Activated CD8-positive, alpha-beta memory T cell treated with anti-CD3 and anti-CD28 coated beads, Interleukin-2, amount 10 ng/mL, durations not matched to agents 7 days and 5 days (primary cell): ENCODE results near the gene FAM174C. TPM values are rescaled to one million over a fixed set of nuclear protein-coding genes. Genes with fewer than 3 reads are reported as not detected.

Experiments
- ATAC-seq: fragments of 150-1000 bp; cut with Tn5 transposase; one replicate; pipeline ENCODE4 v1.10.0; 2021; ENCODE audit warnings: moderate library complexity
- CTCF ChIA-PET: fragments of 350-600 bp; sonication (Branson Sonifier 250); formaldehyde crosslinking; loops from one replicate; lab custom pipeline; 2021; ENCODE audit warnings: antibody characterized with exemption; lab: Charles Lee
- DNase-seq: peaks from one replicate; pipeline ENCODE4 v3.0.0-alpha.2; 2020
- H3K27ac Mint-ChIP-seq: one replicate; pipeline ENCODE4 v1.8.0; 2021; ENCODE audit warnings: mild to moderate bottlenecking, mixed read lengths
- H3K27me3 Mint-ChIP-seq: one replicate; pipeline ENCODE4 v1.8.0; 2021; ENCODE audit warnings: mixed read lengths
- H3K36me3 Mint-ChIP-seq: one replicate; pipeline ENCODE4 v1.8.0; 2021; ENCODE audit warnings: mild to moderate bottlenecking, mixed read lengths
- H3K4me1 Mint-ChIP-seq: one replicate; pipeline ENCODE4 v1.8.0; 2021; ENCODE audit warnings: mixed read lengths
- H3K4me3 Mint-ChIP-seq: one replicate; pipeline ENCODE4 v1.8.0; 2021; ENCODE audit warnings: mild to moderate bottlenecking, moderate library complexity, mixed read lengths
- H3K9me3 Mint-ChIP-seq: one replicate; pipeline ENCODE4 v1.8.0; 2022; ENCODE audit warnings: low read depth, mixed read lengths
- total RNA-seq, 2 experiments: library from RNA; stranded (reverse); gene quantifications; one replicate each; pipeline ENCODE4 v1.2.3, GENCODE V29; 2021

FAM174C gene
- total RNA-seq, 2 experiments from 2014 or later: 54.7 to 60.3 TPM

DNA sequence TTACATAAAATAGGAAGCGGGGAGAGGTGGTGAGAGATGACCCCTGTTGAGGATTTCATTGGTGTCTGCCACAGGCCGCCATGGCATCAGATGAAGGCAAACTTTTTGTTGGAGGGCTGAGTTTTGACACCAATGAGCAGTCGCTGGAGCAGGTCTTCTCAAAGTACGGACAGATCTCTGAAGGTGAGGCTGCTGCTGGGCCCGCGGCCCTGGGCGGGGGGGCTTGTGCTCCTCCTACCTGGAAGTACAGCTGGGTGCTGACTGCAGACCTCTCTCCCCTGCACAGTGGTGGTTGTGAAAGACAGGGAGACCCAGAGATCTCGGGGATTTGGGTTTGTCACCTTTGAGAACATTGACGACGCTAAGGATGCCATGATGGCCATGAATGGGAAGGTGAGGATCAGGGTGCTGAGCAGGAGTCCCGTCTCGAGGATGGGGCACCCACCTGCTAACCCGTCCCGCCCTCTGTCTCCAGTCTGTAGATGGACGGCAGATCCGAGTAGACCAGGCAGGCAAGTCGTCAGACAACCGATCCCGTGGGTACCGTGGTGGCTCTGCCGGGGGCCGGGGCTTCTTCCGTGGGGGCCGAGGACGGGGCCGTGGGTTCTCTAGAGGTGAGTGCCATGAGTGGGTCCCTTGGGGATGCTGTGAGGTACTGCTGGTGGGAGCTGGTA, 4.3 kb upstream of the FAM174C start:
- CTCF ChIA-PET: interaction anchor here (0.9 to 4.3 kb wide), 2 partner anchors 9 to 27 kb away, joined by 3 to 32 read pairs; no protein-coding TSS in a partner anchor
- Mint-ChIP-seq H3K4me1 (peaks cover 65% of the 10 kb centered on the region), H3K9me3 (no peaks in the 10 kb centered on the region), H3K4me3 (peak overlapping the region; percentile 86), H3K27ac (peak overlapping the region; percentile 89), H3K36me3 (peaks cover 45% of the 10 kb centered on the region), H3K27me3 (peaks cover 2% of the 10 kb centered on the region)
- DNase-seq (no peak), ATAC-seq (no peak)

DNA sequence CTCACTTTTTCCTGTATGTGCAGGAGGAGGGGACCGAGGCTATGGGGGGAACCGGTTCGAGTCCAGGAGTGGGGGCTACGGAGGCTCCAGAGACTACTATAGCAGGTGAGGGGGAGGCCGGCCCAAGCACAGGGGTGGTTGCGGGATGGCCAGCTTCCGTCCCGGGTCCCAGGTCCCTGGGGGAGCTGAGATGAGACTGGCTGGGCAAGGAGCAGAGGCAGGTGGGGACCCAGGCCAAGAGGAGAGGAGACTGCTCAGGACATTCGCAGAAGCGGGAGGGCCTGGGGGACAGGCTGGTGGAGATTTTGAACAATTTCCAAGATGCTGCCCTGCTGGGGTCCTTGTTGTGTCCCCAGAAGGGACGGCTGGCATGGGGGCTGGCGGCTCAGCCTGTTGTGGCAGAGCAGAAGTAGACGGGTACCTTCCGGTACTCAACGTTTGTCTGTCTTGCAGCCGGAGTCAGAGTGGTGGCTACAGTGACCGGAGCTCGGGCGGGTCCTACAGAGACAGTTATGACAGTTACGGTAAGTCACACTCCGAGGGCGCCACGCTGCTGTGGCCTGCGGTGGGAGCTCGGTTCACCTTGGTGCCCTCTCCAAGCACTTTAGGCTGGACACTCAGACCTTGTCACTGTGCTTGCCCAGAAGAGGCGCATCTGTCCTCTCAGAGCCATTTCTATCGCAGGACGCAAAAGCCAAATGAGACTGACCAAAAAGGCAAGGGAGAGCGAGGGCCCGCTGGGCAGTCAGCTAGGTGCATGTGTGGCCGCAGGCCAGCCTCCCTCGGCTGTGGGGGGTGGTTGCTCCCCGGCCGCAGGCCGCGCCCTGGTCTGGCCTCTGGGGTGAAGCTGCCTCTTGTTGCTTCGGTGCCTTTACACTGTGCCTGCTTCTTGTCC, 3.6 kb upstream of the FAM174C start:
- Mint-ChIP-seq H3K27ac (peak overlapping the region; percentile 89), H3K36me3 (peaks cover 46% of the 10 kb centered on the region), H3K4me3 (peak overlapping the region; percentile 86), H3K27me3 (peaks cover 2% of the 10 kb centered on the region), H3K4me1 (peaks cover 67% of the 10 kb centered on the region), H3K9me3 (no peaks in the 10 kb centered on the region)
- ATAC-seq: no peak
- CTCF ChIA-PET: interaction anchor here (0.9 to 4.3 kb wide), 3 partner anchors 8 to 28 kb away, joined by 3 to 32 read pairs (median 3); no protein-coding TSS in a partner anchor
- no peak for DNase-seq

DNA sequence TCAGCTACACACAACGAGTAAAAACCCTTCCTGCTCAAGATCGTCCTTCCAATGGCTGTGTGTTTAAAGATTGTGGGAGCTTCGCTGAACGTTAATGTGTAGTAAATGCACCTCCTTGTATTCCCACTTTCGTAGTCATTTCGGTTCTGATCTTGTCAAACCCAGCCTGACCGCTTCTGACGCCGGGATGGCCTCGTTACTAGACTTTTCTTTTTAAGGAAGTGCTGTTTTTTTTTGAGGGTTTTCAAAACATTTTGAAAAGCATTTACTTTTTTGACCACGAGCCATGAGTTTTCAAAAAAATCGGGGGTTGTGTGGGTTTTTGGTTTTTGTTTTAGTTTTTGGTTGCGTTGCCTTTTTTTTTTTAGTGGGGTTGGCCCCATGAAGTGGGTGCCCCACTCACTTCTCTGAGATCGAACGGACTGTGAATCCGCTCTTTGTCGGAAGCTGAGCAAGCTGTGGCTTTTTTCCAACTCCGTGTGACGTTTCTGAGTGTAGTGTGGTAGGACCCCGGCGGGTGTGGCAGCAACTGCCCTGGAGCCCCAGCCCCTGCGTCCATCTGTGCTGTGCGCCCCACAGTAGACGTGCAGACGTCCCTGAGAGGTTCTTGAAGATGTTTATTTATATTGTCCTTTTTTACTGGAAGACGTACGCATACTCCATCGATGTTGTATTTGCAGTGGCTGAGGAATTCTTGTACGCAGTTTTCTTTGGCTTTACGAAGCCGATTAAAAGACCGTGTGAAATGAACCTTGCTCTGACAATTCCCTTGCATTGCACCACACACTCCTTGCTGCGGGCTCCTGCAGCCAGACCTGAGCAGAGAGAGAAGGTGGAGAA, 2.7 kb upstream of the FAM174C start:
- ATAC-seq: no peak
- Mint-ChIP-seq H3K4me3 (peak overlapping the region; percentile 50), H3K4me1 (peaks cover 64% of the 10 kb centered on the region), H3K9me3 (no peaks in the 10 kb centered on the region), H3K36me3 (peaks cover 46% of the 10 kb centered on the region), H3K27ac (peak overlapping the region; percentile 75), H3K27me3 (no peaks in the 10 kb centered on the region)
- CTCF ChIA-PET: interaction anchor here (1.0 to 4.3 kb wide), 3 partner anchors 13 to 29 kb away, joined by 3 to 32 read pairs (median 4); no protein-coding TSS in a partner anchor
- no peak for DNase-seq

DNA sequence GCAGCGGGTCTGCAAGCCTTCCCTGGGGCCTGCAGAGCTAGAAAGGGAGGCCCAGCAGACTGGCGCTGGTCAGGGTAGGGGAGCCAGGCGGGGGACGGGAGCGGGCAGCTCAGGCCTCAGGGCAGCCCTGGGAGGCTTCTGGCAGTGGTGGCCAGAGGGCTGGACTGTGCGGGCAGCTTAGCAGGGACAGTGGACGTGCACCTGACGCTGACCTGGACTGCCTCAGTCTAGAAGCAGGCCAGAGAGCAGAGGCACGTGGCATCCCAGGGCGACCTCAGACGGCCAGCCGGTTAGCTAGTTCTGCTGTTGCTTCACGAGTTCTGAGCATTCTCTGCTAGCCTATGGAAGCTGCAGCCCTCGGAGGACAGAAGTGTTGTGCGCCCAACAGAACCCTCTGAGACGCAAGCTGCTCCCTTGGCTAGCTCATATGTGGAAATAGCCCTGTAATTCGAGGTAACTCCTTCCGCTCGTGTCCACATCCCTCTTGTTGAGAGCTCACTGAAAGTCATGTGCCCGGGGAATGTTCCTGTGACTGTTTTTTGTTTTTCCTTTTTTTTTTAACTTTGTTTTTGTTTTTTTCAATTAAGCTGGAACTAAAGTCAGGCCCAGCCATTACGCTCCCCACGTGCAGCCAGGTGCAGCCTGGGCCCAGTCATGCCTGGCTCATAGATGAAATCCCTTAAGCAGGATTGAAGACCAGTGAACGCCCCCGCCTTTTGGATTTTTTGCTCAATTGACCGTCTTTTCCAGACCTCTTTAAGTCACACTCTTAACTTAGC, 1.9 kb upstream of the FAM174C start:
- Mint-ChIP-seq H3K36me3 (peaks cover 46% of the 10 kb centered on the region), H3K4me3 (peak overlapping the region; percentile 28), H3K27me3 (no peaks in the 10 kb centered on the region), H3K27ac (peak overlapping the region; percentile 75), H3K4me1 (peaks cover 61% of the 10 kb centered on the region), H3K9me3 (no peaks in the 10 kb centered on the region)
- DNase-seq (no peak), ATAC-seq (no peak)
- CTCF ChIA-PET: interaction anchor here (0.6 to 4.3 kb wide), 4 partner anchors 14 to 30 kb away, joined by 3 to 32 read pairs (median 4); no protein-coding TSS in a partner anchor

DNA sequence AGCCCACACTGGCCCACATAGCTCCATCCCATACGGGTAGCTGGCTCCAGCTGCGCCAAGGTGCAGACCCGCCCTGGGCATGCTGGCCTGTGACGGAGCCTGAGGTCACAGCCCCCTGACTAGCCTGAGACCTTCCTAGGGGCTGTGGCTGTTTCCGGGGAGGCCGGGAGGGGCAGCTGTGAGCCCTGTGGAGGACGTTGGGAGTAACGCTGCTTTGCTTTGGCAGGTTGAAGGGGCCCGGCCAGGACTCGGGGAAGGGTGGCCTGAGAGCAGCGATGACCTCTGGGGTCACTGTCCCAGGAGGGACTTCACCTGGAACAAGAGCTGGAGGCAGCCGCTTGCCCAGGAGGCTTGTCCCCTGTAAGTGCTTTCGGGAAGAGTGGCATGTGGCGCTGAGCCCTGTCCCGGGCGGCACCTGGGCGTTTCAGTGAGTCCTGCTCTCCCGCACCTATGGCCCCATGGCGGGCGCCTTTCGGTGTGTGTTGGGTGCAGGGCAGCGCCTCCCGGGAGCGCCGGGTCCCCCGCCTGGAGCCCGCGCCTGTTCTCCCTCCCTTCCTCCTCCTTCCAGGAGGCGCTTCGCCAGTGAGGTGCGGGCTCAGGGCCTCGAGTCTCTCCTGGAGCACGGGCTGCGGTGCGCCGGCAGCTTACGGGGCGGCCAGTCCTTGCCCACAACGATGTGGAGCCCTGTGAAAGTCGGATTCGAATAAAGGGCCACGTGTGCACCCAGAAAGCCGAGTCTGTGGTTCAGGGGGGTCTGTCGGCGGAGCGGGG, 1.1 kb upstream of the FAM174C start:
- Mint-ChIP-seq H3K4me3 (peak overlapping the region; percentile 55), H3K27ac (peak overlapping the region; percentile 64), H3K9me3 (no peaks in the 10 kb centered on the region), H3K4me1 (peaks cover 56% of the 10 kb centered on the region), H3K27me3 (no peaks in the 10 kb centered on the region), H3K36me3 (peaks cover 46% of the 10 kb centered on the region)
- DNase-seq: no peak
- no peak for ATAC-seq
- CTCF ChIA-PET: interaction anchor here (0.6 to 4.3 kb wide), 4 partner anchors 14 to 31 kb away, joined by 3 to 32 read pairs (median 4); no protein-coding TSS in a partner anchor

DNA sequence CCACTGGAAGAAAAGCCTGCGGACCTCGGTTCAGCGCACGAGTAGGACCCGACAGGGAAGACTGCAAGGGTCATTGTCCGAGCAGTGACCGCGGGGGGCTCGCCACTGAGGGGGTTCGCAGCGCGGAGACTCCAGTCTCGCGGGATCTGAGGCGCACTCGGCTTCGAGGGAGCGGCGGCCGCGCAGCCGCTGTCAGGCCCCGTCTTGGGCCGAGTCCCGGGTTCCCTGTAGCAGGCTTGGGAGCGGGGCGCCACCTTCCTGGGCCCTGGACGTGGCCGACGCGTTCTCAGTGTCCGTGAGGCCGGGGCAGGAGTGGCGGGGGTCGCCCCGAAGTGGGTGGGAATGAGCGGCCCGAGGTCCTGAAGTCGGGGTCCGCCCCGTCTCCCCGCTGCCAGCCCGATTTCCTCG, 474 bp upstream of the FAM174C start:
- peak overlapping the region; percentile 55 for H3K4me3 Mint-ChIP-seq
- H3K4me1 Mint-ChIP-seq: peaks cover 59% of the 10 kb centered on the region
- peaks cover 48% of the 10 kb centered on the region for H3K36me3 Mint-ChIP-seq
- no peaks in the 10 kb centered on the region for H3K27me3 Mint-ChIP-seq
- H3K27ac Mint-ChIP-seq: peak overlapping the region; percentile 64
- DNase-seq: no peak
- CTCF ChIA-PET: interaction anchor here (1.0 to 4.3 kb wide), 7 partner anchors 9 to 34 kb away, joined by 3 to 32 read pairs (median 4); no protein-coding TSS in a partner anchor
- no peaks in the 10 kb centered on the region for H3K9me3 Mint-ChIP-seq
- ATAC-seq: no peak

DNA sequence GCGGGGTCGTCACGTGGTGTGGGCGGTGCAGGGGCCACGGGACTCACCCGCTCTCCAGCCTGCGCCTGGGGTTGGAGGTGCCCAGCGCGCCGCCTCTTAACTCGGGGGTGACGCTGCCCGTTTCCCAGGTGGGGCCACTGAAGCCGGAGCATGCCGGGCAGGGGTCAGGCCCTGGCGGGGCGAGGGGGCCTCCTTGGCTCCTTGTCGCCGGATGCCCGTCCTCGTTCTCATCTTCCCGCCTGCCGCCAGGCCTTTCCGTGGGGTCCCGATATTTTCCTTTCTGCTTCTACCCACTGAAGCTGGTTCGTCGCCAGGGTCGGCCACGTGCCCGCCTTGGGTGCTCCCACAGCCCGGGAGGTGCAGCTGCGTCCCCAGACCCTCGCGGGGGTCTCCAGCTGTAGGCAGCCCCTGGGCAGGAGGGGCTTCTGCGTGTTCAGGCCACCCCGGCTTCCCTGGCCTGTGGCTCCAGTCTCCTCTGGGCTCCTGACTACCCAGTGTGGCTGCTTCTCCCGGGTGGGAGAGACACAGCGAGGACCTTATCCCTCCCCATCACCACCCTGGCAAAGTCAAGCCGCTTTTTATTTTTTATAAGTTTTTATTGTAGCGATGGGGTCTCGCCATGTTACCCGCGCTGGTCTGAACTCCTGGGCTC, 772 bp downstream of the FAM174C start:
- no peaks in the 10 kb centered on the region for H3K9me3 Mint-ChIP-seq
- DNase-seq (no peak), ATAC-seq (no peak)
- peak overlapping the region; percentile 88 for H3K27ac Mint-ChIP-seq
- H3K4me3 Mint-ChIP-seq: peak overlapping the region; percentile 74
- CTCF ChIA-PET: interaction anchor here (0.6 to 1.5 kb wide), 4 partner anchors 10 to 517 kb away, joined by 3 to 12 read pairs (median 4); no protein-coding TSS in a partner anchor
- peaks cover 37% of the 10 kb centered on the region for H3K36me3 Mint-ChIP-seq
- H3K4me1 Mint-ChIP-seq: peaks cover 50% of the 10 kb centered on the region
- H3K27me3 Mint-ChIP-seq: no peaks in the 10 kb centered on the region

DNA sequence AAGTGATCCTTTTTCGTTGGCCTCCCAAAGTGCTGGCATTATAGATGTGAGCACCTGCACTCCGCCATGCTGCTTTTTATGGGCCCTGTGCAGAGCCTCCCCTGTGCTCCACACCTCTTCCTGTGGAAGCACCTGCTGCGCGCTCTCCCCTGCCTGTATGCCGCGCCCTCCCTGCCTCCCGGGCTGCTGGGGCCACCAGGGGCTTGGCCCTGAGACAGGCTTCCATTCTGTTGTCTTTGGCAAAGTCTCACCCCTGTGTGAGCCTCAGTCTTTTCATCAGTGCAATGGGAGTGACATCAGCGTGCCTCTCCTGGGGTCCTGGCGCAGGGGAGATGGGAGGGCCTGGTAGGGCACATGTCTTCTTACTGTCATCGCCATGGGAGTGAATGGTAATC, 1.3 kb downstream of the FAM174C start:
- CTCF ChIA-PET: interaction anchor here (0.6 to 5.1 kb wide), 3 partner anchors 30 to 517 kb away, joined by 3 to 40 read pairs (median 3); no protein-coding TSS in a partner anchor
- Mint-ChIP-seq H3K4me1 (peaks cover 44% of the 10 kb centered on the region), H3K4me3 (peak overlapping the region; percentile 74), H3K27me3 (no peaks in the 10 kb centered on the region), H3K27ac (peak overlapping the region; percentile 88), H3K9me3 (no peaks in the 10 kb centered on the region), H3K36me3 (peaks cover 31% of the 10 kb centered on the region)
- ATAC-seq: no peak
- peak; percentile 62 for DNase-seq

DNA sequence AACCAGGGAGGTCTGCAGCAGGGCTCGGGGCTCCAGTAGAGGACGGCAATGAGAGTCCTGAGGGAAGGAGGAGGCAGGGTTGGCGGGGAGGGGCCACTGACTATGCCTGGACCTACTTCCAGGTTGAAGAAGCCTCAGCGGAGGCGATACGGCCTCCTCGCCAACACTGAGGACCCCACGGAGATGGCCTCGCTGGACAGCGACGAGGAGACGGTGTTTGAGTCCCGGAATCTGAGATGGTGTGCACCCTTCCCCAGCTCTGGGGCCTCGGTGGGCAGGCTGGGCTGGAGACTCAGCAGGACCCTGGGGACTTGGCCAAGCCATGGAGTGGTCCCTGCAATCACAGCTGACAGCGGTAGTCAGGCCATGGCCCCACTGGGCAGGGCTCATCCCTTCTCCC, 1.7 kb downstream of the FAM174C start:
- DNase-seq: no peak
- ATAC-seq: no peak
- Mint-ChIP-seq H3K4me1 (peaks cover 40% of the 10 kb centered on the region), H3K4me3 (peak overlapping the region; percentile 74), H3K9me3 (no peaks in the 10 kb centered on the region), H3K27me3 (no peaks in the 10 kb centered on the region), H3K27ac (peak overlapping the region; percentile 88), H3K36me3 (peaks cover 27% of the 10 kb centered on the region)
- CTCF ChIA-PET: interaction anchor here (0.9 to 5.1 kb wide), 3 partner anchors 33 to 160 kb away, joined by 3 to 40 read pairs (median 7); no protein-coding TSS in a partner anchor

DNA sequence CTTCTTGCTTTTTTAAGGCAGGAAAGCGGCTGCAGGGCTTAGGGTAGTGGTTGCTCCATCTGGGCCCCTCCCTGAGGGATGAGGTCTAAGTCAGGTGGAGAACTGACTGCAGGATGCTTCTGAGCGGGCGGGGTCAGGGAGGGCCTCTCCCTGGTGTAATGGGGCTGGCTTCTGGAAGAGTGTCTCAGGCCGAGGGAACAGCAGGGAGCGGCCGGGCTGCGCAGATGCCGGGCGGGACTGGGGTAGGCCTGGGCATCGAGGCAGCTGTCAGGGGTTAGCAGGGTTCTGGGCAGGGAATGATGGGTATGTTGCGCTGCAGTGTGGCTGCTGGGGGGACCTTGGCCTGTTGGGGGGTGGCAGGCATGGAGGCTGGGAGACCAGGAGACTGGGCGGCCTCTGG, 2.7 kb downstream of the FAM174C start:
- Mint-ChIP-seq H3K4me1 (peaks cover 31% of the 10 kb centered on the region), H3K27ac (no peak overlapping the region), H3K9me3 (no peaks in the 10 kb centered on the region), H3K36me3 (peaks cover 18% of the 10 kb centered on the region), H3K4me3 (no peak overlapping the region), H3K27me3 (no peaks in the 10 kb centered on the region)
- CTCF ChIA-PET: interaction anchor here (0.9 to 5.1 kb wide), 3 partner anchors 34 to 159 kb away, joined by 3 to 40 read pairs (median 7); no protein-coding TSS in a partner anchor
- DNase-seq (no peak), ATAC-seq (no peak)
